Measurements from ENCODE around the gene CCDC170. TPM values are rescaled to one million over a fixed set of nuclear protein-coding genes. Genes with fewer than 3 reads are reported as not detected.

The CCDC170 gene
- total and polyA plus RNA-seq, 4 donors: 2.4 to 24.1 (median 13.2) TPM

DNA sequence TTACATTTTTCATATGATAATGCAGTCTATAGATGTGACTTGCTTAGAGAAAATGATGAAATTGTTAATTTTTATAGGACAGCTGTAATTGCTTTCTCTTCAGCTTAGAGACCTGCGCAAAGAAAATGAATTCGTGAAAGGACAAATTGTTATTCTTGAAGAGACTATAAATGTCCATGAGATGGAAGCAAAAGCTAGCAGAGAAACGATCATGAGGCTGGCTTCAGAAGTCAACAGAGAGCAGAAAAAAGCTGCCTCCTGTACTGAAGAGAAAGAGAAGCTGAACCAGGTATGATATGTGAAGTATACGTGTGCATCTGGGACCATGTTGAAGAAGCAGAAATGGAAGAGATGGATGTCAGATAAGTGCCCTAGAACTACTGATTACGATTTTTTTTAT, 54.4 kb downstream of the CCDC170 start:
- Histone ChIP-seq H3K4me1 (ENCODE audit: control insufficient read depth in 5 of 5, insufficient read depth in 5 of 5, low read length in 5 of 5) (no peaks in the 10 kb centered on the region), H3K27ac (ENCODE audit: low read depth in 1 of 2, low read length in 1 of 2) (no peak overlapping the region), H3K9me3 (ENCODE audit: control insufficient read depth in 4 of 4, insufficient read depth in 3 of 4, low read length in 3 of 4) (peaks cover 0 to 7% (median 0%) of the 10 kb centered on the region in 4 donors), H3K4me3 (no peak overlapping the region), H3K36me3 (ENCODE audit: control insufficient read depth in 4 of 4, insufficient read depth in 4 of 4, low read length in 4 of 4) (no peaks in the 10 kb centered on the region), H3K27me3 (ENCODE audit: control insufficient read depth in 3 of 3, insufficient read depth in 3 of 3, low read length in 2 of 3) (no peaks in the 10 kb centered on the region), H3K9ac (ENCODE audit: insufficient read depth in 1 of 2, low read length in 2 of 2) (no peak overlapping the region)
- 90 to 95% methylated on average over 5 of the region's 5 CpGs for WGBS, 2 donors
- ATAC-seq (ENCODE audit: insufficient read depth, low FRiP score): no peak
- DNase-seq: no peak
- TF ChIP-seq, protein P1, sequence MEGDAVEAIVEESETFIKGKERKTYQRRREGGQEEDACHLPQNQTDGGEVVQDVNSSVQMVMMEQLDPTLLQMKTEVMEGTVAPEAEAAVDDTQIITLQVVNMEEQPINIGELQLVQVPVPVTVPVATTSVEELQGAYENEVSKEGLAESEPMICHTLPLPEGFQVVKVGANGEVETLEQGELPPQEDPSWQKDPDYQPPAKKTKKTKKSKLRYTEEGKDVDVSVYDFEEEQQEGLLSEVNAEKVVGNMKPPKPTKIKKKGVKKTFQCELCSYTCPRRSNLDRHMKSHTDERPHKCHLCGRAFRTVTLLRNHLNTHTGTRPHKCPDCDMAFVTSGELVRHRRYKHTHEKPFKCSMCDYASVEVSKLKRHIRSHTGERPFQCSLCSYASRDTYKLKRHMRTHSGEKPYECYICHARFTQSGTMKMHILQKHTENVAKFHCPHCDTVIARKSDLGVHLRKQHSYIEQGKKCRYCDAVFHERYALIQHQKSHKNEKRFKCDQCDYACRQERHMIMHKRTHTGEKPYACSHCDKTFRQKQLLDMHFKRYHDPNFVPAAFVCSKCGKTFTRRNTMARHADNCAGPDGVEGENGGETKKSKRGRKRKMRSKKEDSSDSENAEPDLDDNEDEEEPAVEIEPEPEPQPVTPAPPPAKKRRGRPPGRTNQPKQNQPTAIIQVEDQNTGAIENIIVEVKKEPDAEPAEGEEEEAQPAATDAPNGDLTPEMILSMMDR (IDR thresholded peaks at IDR 0.05; ENCODE audit: control extremely low read depth, extremely low read depth): no peak

DNA sequence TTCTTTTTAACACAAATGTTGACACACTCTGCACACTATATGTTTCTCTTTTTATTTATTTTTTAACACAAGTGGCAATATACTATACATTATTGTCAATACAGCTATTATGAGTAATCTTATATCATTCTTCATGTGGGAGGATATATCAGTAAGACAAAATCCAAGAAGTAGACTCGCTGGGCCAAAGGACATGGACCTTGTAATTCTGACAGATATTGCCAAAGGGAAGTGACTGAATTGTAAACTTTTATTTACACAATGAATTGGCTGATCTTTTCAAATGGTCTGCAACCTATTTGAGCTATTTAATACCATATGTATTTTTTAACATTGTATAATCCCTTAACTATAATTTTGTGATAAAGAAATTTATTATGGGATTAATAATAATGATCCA, 56.0 kb downstream of the CCDC170 start:
- Histone ChIP-seq H3K27ac (ENCODE audit: low read depth in 1 of 2, low read length in 1 of 2) (no peak overlapping the region), H3K4me1 (ENCODE audit: control insufficient read depth in 5 of 5, insufficient read depth in 5 of 5, low read length in 5 of 5) (no peaks in the 10 kb centered on the region), H3K36me3 (ENCODE audit: control insufficient read depth in 4 of 4, insufficient read depth in 4 of 4, low read length in 4 of 4) (no peaks in the 10 kb centered on the region), H3K4me3 (no peak overlapping the region), H3K9ac (ENCODE audit: insufficient read depth in 1 of 2, low read length in 2 of 2) (no peak overlapping the region), H3K9me3 (ENCODE audit: control insufficient read depth in 4 of 4, insufficient read depth in 3 of 4, low read length in 3 of 4) (peaks cover 0 to 7% (median 0%) of the 10 kb centered on the region in 4 donors), H3K27me3 (ENCODE audit: control insufficient read depth in 3 of 3, insufficient read depth in 3 of 3, low read length in 2 of 3) (no peaks in the 10 kb centered on the region)
- no peak for DNase-seq
- TF ChIP-seq, protein P1 (IDR thresholded peaks at IDR 0.05; ENCODE audit: control extremely low read depth, extremely low read depth): no peak
- 80 to 81% methylated on average over 1 of the region's 1 CpG for WGBS, 2 donors
- no peak for ATAC-seq (ENCODE audit: insufficient read depth, low FRiP score)

DNA sequence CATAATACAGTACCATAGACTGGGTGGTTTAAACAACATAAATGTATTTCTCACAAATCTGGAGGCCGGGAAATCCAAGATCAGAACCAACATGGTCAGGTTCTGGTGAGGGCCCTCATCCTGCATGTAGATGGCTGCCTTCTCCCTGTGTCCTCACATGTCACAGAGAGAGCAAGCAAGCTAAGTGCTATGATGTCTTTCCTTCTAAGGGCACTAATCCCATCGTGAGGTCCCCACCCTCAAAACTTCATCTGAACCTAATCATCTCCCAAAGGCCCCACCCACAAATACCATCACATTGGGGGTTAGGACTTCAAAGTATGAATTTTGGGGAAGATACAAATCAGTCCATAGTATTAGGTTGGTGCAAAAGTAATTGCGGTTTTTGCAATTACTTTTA, 56.8 kb downstream of the CCDC170 start:
- Histone ChIP-seq H3K4me3 (no peak overlapping the region), H3K27ac (ENCODE audit: low read depth in 1 of 2, low read length in 1 of 2) (no peak overlapping the region), H3K4me1 (ENCODE audit: control insufficient read depth in 5 of 5, insufficient read depth in 5 of 5, low read length in 5 of 5) (no peaks in the 10 kb centered on the region), H3K36me3 (ENCODE audit: control insufficient read depth in 4 of 4, insufficient read depth in 4 of 4, low read length in 4 of 4) (no peaks in the 10 kb centered on the region), H3K9me3 (ENCODE audit: control insufficient read depth in 4 of 4, insufficient read depth in 3 of 4, low read length in 3 of 4) (peaks cover 0 to 7% (median 0%) of the 10 kb centered on the region in 4 donors), H3K9ac (ENCODE audit: insufficient read depth in 1 of 2, low read length in 2 of 2) (no peak overlapping the region), H3K27me3 (ENCODE audit: control insufficient read depth in 3 of 3, insufficient read depth in 3 of 3, low read length in 2 of 3) (no peaks in the 10 kb centered on the region)
- no peak for ATAC-seq (ENCODE audit: insufficient read depth, low FRiP score)
- TF ChIP-seq, protein P1 (IDR thresholded peaks at IDR 0.05; ENCODE audit: control extremely low read depth, extremely low read depth): no peak
- WGBS, 2 donors: 95 to 97% methylated on average over 3 of the region's 3 CpGs
- DNase-seq: no peak

DNA sequence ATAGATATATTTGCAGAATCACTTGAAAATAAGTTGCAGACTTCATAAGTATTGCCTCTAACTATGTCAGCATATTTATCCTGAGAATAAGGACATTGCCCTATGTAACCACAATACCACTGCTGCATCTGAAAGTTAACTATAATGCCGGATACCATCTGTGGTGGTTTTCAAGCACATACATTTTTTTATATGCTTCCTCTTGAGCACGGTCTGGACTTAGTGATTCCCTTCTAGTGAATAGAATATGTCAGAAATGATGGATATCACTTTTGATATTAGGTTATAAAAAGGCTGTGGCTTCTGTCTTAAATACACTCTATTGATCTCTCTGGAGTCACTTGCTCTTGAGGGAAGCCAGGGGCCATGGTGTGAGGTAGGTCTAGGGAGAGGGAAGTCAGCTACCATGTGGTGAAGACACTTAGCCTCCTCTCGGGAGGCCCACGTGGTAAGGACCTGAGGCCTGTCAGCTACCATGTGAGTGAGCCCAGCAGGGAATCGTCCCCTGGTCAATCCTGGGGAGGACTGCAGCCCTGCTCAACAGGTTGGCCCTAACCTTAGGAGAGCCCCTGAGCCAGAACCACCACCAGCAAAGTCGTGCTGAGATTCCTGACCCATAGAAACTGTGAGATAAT, 57.5 kb downstream of the CCDC170 start:
- no peaks in the 10 kb centered on the region for H3K4me1 ChIP-seq (ENCODE audit: control insufficient read depth in 5 of 5, insufficient read depth in 5 of 5, low read length in 5 of 5)
- no peak for ATAC-seq (ENCODE audit: insufficient read depth, low FRiP score)
- TF ChIP-seq, protein P1 (IDR thresholded peaks at IDR 0.05; ENCODE audit: control extremely low read depth, extremely low read depth): no peak
- no peak for DNase-seq
- H3K36me3 ChIP-seq (ENCODE audit: control insufficient read depth in 4 of 4, insufficient read depth in 4 of 4, low read length in 4 of 4): no peaks in the 10 kb centered on the region
- H3K4me3 ChIP-seq: no peak overlapping the region
- WGBS, 2 donors: 63 to 65% methylated on average over 6 of the region's 6 CpGs
- H3K27ac ChIP-seq (ENCODE audit: low read depth in 1 of 2, low read length in 1 of 2): no peak overlapping the region
- H3K9ac ChIP-seq (ENCODE audit: insufficient read depth in 1 of 2, low read length in 2 of 2): no peak overlapping the region
- H3K9me3 ChIP-seq (ENCODE audit: control insufficient read depth in 4 of 4, insufficient read depth in 3 of 4, low read length in 3 of 4): peaks cover 0 to 7% (median 0%) of the 10 kb centered on the region in 4 donors
- no peaks in the 10 kb centered on the region for H3K27me3 ChIP-seq (ENCODE audit: control insufficient read depth in 3 of 3, insufficient read depth in 3 of 3, low read length in 2 of 3)

Measured in lung (tissue), 12 donors.